Measurements from ENCODE around the gene EEFSEC.

DNA sequence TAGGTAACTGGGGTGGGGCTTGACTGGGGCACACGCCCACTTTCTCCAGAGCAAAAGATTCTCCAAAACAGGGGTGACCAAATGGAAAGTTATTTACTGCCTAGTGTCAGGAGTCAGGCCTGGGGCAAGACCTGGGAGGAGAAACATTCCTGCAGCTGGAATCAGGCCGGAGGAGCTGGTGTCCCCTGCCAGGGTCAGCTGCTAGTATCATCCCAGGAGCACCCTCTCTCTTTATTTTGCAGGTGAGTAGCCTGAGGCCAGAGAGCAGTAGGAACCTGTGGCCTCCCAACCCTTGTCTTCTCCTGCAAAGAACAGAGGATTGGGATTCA lies 280.5 kb downstream of the EEFSEC start:
- TF ChIP-seq, protein P1, sequence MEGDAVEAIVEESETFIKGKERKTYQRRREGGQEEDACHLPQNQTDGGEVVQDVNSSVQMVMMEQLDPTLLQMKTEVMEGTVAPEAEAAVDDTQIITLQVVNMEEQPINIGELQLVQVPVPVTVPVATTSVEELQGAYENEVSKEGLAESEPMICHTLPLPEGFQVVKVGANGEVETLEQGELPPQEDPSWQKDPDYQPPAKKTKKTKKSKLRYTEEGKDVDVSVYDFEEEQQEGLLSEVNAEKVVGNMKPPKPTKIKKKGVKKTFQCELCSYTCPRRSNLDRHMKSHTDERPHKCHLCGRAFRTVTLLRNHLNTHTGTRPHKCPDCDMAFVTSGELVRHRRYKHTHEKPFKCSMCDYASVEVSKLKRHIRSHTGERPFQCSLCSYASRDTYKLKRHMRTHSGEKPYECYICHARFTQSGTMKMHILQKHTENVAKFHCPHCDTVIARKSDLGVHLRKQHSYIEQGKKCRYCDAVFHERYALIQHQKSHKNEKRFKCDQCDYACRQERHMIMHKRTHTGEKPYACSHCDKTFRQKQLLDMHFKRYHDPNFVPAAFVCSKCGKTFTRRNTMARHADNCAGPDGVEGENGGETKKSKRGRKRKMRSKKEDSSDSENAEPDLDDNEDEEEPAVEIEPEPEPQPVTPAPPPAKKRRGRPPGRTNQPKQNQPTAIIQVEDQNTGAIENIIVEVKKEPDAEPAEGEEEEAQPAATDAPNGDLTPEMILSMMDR (IDR thresholded peaks at IDR 0.05): no peak
- TF ChIP-seq EP300 (IDR thresholded peaks at IDR 0.05) (no peak), POLR2A (IDR thresholded peaks at IDR 0.05) (no peak)
